MCF 10A (cell line): ENCODE measurements around the gene RGR. TPM values are rescaled to one million over a fixed set of nuclear protein-coding genes. Genes with fewer than 3 reads are reported as not detected.

Experiments used
- BruUV-seq: library from RNA; stranded (reverse); fragments of 400-500 nt; replicated peaks from 2 replicates; lab custom pipeline; 2021; lab: Mats Ljungman, UMichigan
- CTCF ChIA-PET: fragments of 300-600 bp; sonication (Branson Sonifier 250); formaldehyde crosslinking; extraction: SDS; loops from one replicate; lab custom pipeline; 2021; ENCODE audit warnings: antibody characterized with exemption, inconsistent platforms; lab: Yijun Ruan, JAX
- POLR2A ChIA-PET: fragments of 300-600, 350-650 bp; sonication (Branson Sonifier 250); formaldehyde crosslinking; extraction: SDS; loops from one replicate; lab custom pipeline; 2020; ENCODE audit warnings: antibody characterized with exemption, inconsistent platforms; lab: Yijun Ruan, JAX
- DNase-seq: peaks from one replicate; pipeline ENCODE4 v3.0.0-alpha.2; 2018; ENCODE audit not compliant: unreplicated experiment
- H3K27ac Mint-ChIP-seq: one replicate; pipeline ENCODE4 v1.8.0; 2022; ENCODE audit warnings: mild to moderate bottlenecking, low read depth, mixed read lengths; ENCODE audit not compliant: unreplicated experiment
- H3K27me3 Mint-ChIP-seq: one replicate; pipeline ENCODE4 v1.8.0; 2022; ENCODE audit warnings: mixed read lengths; ENCODE audit not compliant: insufficient read depth, unreplicated experiment
- H3K36me3 Mint-ChIP-seq: one replicate; pipeline ENCODE4 v1.8.0; 2022; ENCODE audit warnings: mild to moderate bottlenecking, moderate library complexity, mixed read lengths; ENCODE audit not compliant: insufficient read depth, unreplicated experiment
- H3K4me1 Mint-ChIP-seq: one replicate; pipeline ENCODE4 v1.8.0; 2022; ENCODE audit warnings: mixed read lengths; ENCODE audit not compliant: insufficient read depth, unreplicated experiment
- H3K4me3 Mint-ChIP-seq: one replicate; pipeline ENCODE4 v1.8.0; 2022; ENCODE audit warnings: mild to moderate bottlenecking, moderate library complexity, mixed read lengths; ENCODE audit not compliant: unreplicated experiment
- H3K9me3 Mint-ChIP-seq: one replicate; pipeline ENCODE4 v1.8.0; 2022; ENCODE audit warnings: mixed read lengths; ENCODE audit not compliant: unreplicated experiment
- intact Hi-C: fragments of 100-400 bp; cut with micrococcal nuclease; formaldehyde crosslinking; loops from 2 replicates; pipeline ENCODE4 v1.14.1; 2022
- total RNA-seq: library from RNA; stranded (reverse); gene quantifications from 2 replicates; pipeline ENCODE4 v1.2.3, GENCODE V29; 2022
- TF ChIP-seq, protein P1 (sequence below): fragments of 200-600 bp; IDR thresholded peaks from one replicate; pipeline ENCODE4 v1.8.0; 2022; ENCODE audit warnings: antibody characterized with exemption, mild to moderate bottlenecking; ENCODE audit not compliant: unreplicated experiment

RGR gene
- total RNA-seq, 1 experiment from 2014 or later, result not detected

DNA sequence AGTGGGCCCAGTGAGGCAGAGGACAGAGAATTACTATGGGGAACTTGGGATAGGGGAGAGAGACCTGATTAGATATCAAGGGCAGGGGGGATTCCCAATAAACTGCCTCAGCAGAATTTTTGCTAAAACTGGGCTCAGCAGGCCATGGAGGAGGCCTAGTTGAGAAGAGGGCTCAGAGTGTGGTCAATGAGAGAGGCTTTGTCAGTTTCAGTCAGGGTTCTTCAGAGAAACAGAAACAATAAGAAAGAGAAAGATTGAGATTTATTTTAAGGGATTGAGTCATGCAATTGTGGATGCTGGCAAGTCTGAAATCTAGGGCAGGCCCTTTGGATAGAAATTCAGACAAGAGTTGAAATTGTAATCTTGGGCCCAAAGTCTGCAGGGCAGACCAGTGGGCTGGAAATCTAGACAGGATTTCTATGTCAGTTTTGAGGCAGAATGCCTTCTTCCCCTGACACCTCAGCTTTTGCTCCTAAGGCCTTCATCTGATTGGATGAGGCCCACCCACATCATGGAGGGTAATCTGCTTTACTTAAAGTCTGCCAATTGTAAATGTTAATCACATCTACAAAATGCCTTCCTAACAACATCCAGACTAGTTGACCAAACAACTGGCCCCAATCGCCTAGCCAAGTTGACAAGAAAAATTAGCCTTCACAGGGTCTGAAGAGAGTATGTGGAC lies 50.1 kb downstream of the RGR start:
- H3K27ac Mint-ChIP-seq, result no peak overlapping the region
- H3K36me3 Mint-ChIP-seq, result no peaks in the 10 kb centered on the region
- CTCF ChIA-PET, result no interaction called here
- TF ChIP-seq, protein P1, sequence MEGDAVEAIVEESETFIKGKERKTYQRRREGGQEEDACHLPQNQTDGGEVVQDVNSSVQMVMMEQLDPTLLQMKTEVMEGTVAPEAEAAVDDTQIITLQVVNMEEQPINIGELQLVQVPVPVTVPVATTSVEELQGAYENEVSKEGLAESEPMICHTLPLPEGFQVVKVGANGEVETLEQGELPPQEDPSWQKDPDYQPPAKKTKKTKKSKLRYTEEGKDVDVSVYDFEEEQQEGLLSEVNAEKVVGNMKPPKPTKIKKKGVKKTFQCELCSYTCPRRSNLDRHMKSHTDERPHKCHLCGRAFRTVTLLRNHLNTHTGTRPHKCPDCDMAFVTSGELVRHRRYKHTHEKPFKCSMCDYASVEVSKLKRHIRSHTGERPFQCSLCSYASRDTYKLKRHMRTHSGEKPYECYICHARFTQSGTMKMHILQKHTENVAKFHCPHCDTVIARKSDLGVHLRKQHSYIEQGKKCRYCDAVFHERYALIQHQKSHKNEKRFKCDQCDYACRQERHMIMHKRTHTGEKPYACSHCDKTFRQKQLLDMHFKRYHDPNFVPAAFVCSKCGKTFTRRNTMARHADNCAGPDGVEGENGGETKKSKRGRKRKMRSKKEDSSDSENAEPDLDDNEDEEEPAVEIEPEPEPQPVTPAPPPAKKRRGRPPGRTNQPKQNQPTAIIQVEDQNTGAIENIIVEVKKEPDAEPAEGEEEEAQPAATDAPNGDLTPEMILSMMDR, result no peak
- no peaks in the 10 kb centered on the region for H3K4me1 Mint-ChIP-seq
- no peak for DNase-seq
- H3K4me3 Mint-ChIP-seq, result no peak overlapping the region
- intact Hi-C loops, result no loop called here
- POLR2A ChIA-PET, result no interaction called here
- peaks cover 33% of the 10 kb centered on the region for H3K27me3 Mint-ChIP-seq
- no peaks in the 10 kb centered on the region for H3K9me3 Mint-ChIP-seq
- BruUV-seq, result no TSS peak

DNA sequence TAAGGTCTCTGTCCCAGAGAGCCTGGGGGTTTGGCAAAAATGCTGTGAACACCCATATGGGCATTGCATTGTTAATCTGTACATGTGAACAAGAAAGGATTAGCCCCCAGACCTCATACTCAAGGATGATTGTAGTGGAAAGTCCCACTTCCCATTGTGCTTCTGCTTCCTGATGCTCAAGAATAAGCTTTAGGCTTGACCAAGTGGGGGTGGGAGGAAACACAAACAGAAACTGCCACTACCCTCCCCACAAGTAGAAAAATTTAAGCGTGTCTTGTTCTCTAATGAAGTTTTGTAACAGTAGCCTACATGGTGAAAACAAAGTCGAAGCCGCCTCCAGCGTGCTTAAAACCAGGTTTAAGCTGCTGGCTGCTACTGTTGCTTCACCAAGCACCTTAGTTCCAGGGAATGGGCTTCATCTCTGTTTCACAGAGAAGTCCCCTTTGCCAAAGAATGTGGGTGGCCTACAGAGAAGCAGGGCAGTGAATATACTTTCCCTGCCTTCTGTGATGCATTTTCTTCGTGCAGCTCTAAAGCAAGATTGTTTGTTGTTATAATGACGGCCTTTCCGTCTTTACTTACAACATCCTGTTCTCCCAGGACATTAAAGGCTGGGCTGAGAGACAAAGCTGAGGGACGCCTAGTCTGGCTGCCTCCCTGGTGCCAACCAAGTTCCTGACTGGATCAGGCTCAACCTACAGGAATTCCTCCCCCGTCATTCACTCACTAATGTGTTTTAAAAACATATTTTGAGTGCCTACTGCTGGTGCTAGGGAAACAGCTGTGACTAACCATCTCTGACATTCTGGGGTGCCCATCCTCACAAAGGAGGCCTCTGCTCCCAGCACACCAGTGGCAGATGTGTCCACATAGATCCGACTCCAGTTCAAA lies 51.5 kb downstream of the RGR start:
- Mint-ChIP-seq H3K27ac (no peak overlapping the region), H3K36me3 (no peaks in the 10 kb centered on the region), H3K4me1 (no peaks in the 10 kb centered on the region), H3K27me3 (peaks cover 35% of the 10 kb centered on the region), H3K4me3 (no peak overlapping the region), H3K9me3 (no peaks in the 10 kb centered on the region)
- CTCF ChIA-PET, result interaction anchor here (0.6 kb wide), 1 partner anchor 1861 kb away, joined by 3 read pairs; no protein-coding TSS in a partner anchor
- no TSS peak for BruUV-seq
- DNase-seq, result peak; percentile 35
- TF ChIP-seq, protein P1, result no peak
- POLR2A ChIA-PET, result no interaction called here
- intact Hi-C loops, result no loop called here

DNA sequence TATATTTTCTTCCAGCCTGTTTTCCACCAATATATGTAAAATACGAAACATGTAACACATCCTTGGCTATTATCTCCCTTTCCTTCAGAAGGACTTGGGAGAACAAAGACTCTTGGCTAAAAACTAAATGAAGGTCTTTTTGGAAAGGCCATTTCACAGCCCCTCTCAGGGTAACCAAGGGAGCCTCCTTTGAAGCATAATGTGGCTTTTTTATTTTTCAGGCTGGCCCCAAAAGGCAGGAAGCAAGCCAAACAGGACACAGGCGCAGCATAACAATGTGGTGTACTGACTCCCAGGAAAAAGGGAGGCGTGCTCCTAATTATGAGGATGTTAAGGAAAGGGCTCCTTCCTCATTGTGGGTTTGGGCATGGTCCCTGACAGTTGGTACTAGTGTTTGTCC lies 53.2 kb downstream of the RGR start:
- Mint-ChIP-seq H3K27ac (no peak overlapping the region), H3K36me3 (no peaks in the 10 kb centered on the region), H3K9me3 (no peaks in the 10 kb centered on the region), H3K27me3 (peaks cover 48% of the 10 kb centered on the region), H3K4me3 (no peak overlapping the region), H3K4me1 (no peaks in the 10 kb centered on the region)
- no peak for DNase-seq
- POLR2A ChIA-PET, result no interaction called here
- TF ChIP-seq, protein P1, result no peak
- no TSS peak for BruUV-seq
- CTCF ChIA-PET, result no interaction called here
- intact Hi-C loops, result no loop called here

DNA sequence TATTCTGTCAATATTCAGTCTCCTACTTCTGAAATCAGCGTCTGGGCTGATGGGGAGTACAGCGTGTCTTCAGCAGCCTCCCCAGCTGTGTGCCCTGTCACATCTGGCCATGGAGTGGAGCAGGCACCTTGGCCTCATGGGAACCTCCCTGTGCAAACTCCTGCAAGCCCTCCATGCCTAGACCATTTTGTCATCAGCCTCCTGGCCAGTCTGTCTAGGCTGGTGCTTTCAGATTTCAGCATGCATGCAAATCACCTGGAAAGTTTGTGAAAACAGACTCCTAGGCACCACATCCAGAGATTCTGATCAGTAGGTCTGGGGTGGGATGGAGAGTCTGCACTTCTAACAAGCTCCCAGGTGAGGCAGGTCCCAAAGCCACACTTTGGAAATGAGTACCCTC lies 57.4 kb downstream of the RGR start:
- BruUV-seq, result no TSS peak
- no peaks in the 10 kb centered on the region for H3K36me3 Mint-ChIP-seq
- H3K4me1 Mint-ChIP-seq, result no peaks in the 10 kb centered on the region
- TF ChIP-seq, protein P1, result no peak
- H3K9me3 Mint-ChIP-seq, result no peaks in the 10 kb centered on the region
- H3K27ac Mint-ChIP-seq, result no peak overlapping the region
- CTCF ChIA-PET, result interaction anchor here (0.9 to 1.1 kb wide), 2 partner anchors 11 to 238 kb away, joined by 3 read pairs; no protein-coding TSS in a partner anchor
- no peak overlapping the region for H3K4me3 Mint-ChIP-seq
- no peak for DNase-seq
- POLR2A ChIA-PET, result no interaction called here
- peaks cover 45% of the 10 kb centered on the region for H3K27me3 Mint-ChIP-seq
- intact Hi-C loops, result no loop called here
